Bronchial epithelial cell (primary cell): ENCODE results near the gene OSBPL3. TPM values are rescaled to one million over a fixed set of nuclear protein-coding genes. Genes with fewer than 3 reads are reported as not detected.

ENCODE experiments used
- DNase-seq: peaks from one replicate; pipeline ENCODE4 v3.0.0-alpha.2; 2010; ENCODE audit warnings: low read depth
- FAIRE-seq: peaks from 2 replicates; lab custom pipeline; 2011; peaks lifted over from hg19 to GRCh38; lab: Jason Lieb, UNC
- H3K27me3 ChIP-seq: 2 replicates; pipeline ENCODE4 v1.5.1; 2011; ENCODE audit warnings: low read length; ENCODE audit not compliant: control insufficient read depth, insufficient read depth
- H3K36me3 ChIP-seq: 2 replicates; pipeline ENCODE4 v1.5.1; 2011; ENCODE audit warnings: low read length; ENCODE audit not compliant: control insufficient read depth, insufficient read depth
- H3K4me3 ChIP-seq: 2 replicates; pipeline ENCODE4 v1.5.1; 2011; ENCODE audit warnings: mild to moderate bottlenecking, low read depth, low read length, control low read depth
- total RNA-seq: library from RNA; depleted of rRNA; stranded (reverse); fragments of >200 nt; gene quantifications from 2 replicates; pipeline ENCODE4 v1.2.1, GENCODE V29; 2014
- TF ChIP-seq, protein P1 (sequence below): IDR thresholded peaks from 2 replicates; pipeline ENCODE4 v1.5.1; 2011; ENCODE audit warnings: mild to moderate bottlenecking, moderate library complexity, low read length, control low read depth, inconsistent platforms; ENCODE audit not compliant: insufficient read depth, severe bottlenecking

The OSBPL3 gene
- total RNA-seq, 1 donor from 2014 or later: 25.0 TPM

DNA sequence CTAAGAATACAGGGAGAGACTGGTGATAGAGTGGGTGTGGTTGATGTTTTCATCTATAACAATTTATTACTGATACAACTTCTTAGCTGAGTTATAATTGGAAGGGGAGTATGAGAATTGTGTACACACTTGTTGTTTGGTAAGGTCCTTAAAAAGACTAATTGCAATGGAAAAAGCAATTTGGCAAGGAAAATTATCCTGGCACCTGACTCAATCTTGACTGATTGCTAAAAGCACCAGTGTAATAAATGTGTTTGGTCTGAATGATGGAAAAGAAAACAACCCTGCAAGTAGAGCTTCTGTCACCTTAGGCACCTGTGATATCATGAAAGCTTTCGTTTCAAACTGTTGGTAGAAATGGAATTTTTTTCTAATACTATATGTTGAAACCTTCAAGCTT is 216.0 kb downstream of the OSBPL3 start:
- no peaks in the 10 kb centered on the region for H3K36me3 ChIP-seq
- peaks cover 2% of the 10 kb centered on the region for H3K27me3 ChIP-seq
- DNase-seq (no peak), FAIRE-seq (no peak)
- TF ChIP-seq, protein P1, sequence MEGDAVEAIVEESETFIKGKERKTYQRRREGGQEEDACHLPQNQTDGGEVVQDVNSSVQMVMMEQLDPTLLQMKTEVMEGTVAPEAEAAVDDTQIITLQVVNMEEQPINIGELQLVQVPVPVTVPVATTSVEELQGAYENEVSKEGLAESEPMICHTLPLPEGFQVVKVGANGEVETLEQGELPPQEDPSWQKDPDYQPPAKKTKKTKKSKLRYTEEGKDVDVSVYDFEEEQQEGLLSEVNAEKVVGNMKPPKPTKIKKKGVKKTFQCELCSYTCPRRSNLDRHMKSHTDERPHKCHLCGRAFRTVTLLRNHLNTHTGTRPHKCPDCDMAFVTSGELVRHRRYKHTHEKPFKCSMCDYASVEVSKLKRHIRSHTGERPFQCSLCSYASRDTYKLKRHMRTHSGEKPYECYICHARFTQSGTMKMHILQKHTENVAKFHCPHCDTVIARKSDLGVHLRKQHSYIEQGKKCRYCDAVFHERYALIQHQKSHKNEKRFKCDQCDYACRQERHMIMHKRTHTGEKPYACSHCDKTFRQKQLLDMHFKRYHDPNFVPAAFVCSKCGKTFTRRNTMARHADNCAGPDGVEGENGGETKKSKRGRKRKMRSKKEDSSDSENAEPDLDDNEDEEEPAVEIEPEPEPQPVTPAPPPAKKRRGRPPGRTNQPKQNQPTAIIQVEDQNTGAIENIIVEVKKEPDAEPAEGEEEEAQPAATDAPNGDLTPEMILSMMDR: no peak
- H3K4me3 ChIP-seq: no peak overlapping the region

DNA sequence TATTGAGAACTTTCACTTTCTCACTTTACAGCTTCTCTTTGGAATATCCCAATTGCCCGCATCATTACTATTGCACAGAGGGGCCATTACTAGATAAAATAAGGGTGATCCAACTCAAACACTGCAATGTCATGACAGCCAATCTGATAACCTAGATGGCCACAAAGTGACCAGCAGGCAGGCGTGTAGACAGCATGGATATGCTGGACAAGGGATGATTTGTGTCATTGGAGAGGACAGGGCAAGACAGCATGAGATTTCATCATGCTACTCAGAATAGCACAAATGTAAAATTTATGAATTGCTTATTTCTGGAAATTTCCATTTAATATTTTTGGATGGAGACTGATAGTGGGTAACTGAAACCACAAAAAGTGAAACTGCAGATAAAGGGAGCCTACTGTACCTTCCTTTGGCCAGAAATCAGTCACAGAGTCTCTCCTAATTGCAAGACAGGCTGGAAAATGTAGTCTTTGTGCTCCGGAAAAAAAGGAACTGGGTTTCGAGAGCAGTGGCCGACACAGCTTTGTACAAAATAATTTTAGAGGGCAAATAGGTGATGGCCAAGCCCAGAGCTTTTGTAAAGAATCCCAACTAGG is 216.6 kb downstream of the OSBPL3 start:
- TF ChIP-seq, protein P1: no peak
- Histone ChIP-seq H3K4me3 (no peak overlapping the region), H3K27me3 (peaks cover 2% of the 10 kb centered on the region), H3K36me3 (no peaks in the 10 kb centered on the region)
- DNase-seq: no peak
- no peak for FAIRE-seq

DNA sequence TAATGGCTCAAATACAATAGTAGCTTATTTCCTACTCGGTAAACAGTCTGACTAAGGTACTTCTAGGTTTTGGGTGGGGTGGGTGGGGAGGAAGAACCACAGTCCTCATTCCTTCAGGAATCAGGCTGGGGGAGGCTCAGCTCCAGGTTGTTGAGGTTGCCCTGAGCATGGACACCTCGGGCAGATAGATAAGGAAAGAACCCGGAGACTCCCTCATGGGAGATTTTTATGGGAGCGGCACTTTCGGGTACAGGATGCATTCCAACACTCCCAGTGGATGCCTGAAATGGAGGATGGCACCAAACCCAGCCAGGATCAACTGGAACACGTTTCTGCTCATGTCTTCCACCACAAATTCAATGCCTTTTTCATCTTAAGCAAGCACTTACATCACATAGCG is 217.2 kb downstream of the OSBPL3 start:
- Histone ChIP-seq H3K36me3 (no peaks in the 10 kb centered on the region), H3K4me3 (no peak overlapping the region), H3K27me3 (peaks cover 2% of the 10 kb centered on the region)
- FAIRE-seq (no peak), DNase-seq (no peak)
- TF ChIP-seq, protein P1: no peak

DNA sequence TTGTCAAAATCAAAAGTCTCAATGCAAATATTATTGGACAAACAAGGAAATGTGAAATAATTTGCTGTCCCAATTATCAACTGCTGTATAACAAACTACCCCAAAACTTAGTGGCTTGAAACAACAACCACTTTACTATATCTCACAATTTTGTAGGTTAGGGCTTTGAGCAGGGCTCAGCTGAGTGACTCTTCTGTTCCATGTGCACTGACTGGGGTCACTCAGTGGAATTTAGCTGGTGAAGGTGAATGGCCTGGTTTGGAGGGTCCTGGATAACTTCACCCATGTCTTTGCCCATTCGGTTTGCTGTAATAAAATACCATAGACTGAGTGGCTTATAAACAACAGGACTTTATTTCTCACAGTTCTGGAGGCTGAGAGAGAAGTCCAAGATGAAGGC is 219.0 kb downstream of the OSBPL3 start:
- no peak for FAIRE-seq

DNA sequence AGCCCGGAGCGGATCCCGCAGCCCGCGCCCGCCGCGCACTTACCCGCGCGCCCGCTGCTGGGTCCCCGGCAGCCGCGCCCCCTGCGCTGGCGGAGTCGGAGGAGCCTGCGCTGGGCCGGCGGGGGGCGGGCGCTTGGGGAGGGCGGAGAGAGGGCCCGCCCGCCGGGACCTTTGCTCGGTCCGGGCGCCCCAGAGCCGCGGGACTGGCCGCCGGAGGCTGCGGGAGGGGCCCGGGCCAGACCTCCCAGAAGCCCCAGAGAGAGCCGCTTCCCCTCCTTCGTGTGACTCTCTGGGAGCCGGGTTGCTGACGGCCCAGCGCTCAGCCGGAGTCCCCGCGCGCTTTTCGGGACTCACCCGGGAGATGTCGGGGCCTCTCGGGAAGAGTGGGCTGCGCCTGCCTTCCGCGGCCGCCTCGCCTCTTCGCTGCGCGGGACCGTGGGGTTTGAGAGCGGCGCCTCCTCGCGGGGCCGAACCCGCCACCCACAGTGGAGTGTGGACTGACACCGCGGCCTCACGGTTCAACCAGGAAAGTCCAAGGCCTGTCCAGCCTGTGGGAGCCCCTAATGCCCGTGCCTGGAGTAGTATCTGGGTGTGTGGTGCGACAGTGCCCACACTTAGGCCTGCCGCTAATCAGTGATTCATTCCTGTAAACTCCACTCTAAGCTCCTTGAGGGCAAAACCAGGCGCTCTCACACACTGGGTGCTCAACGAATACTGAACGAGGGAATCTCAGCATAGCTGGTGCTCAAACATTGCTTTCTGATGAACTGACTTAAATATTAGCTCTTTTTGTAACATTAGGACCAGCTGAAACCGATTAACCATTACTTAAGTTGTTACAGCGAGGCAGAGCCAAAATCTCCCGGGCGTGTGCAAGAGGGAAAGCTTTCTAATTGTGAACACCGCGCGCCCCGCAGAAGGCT is 222.4 kb downstream of the OSBPL3 start, which contains the start of gene GSDME:
Gene GSDME (minus strand): TSS at position 112 of the 923 bp plus-strand sequence. CDS start 7,690 bp downstream, outside the sequence.
- TF ChIP-seq, protein P1: no peak
- no peak for FAIRE-seq
- peak; percentile 63 for DNase-seq
- peak within 1 kb of the TSS; percentile 57 for H3K4me3 ChIP-seq
- no peaks in the 10 kb centered on the region for H3K36me3 ChIP-seq
- H3K27me3 ChIP-seq: no peaks in the 10 kb centered on the region

More for the DNA sequence above, 219.0 kb downstream of the OSBPL3 start:
- no peak for DNase-seq
- Histone ChIP-seq H3K27me3 (peaks cover 2% of the 10 kb centered on the region), H3K36me3 (no peaks in the 10 kb centered on the region), H3K4me3 (no peak overlapping the region)
- TF ChIP-seq, protein P1: no peak
